K562 (cell line): ENCODE data around the gene ADGRE3. TPM values are rescaled to one million over a fixed set of nuclear protein-coding genes. Genes with fewer than 3 reads are reported as not detected.

Experiments
- ATAC-seq: fragments of 200-7000 bp; cut with Tn5 transposase; 3 replicates; pipeline ENCODE4 v1.9.1; 2020; ENCODE audit warnings: moderate library complexity
- BruUV-seq: library from RNA; stranded (reverse); fragments of 400-500 nt; replicated peaks from 2 replicates; lab custom pipeline; 2021; lab: Mats Ljungman, UMichigan
- CTCF ChIA-PET: fragments of 300-600 bp; formaldehyde crosslinking; extraction: SDS; loops from one replicate; lab custom pipeline; 2021; ENCODE audit warnings: low intra/inter-chr PET ratio; lab: Yijun Ruan, JAX
- POLR2A ChIA-PET: fragments of 300-600, 350-650 bp; sonication (Branson Sonifier 250); formaldehyde crosslinking; extraction: SDS; loops from one replicate; lab custom pipeline; 2021; ENCODE audit warnings: antibody characterized with exemption, inconsistent platforms; lab: Yijun Ruan, JAX
- DNase-seq, 4 experiments: peaks; one replicate each; pipeline versions ENCODE4 v3.0.0 to v3.0.0-alpha.2; 2011 to 2018; ENCODE audit warnings: low spot score in 3 of 4, mixed read lengths in 3 of 4; ENCODE audit errors: extremely low read depth in 1 of 4
- FAIRE-seq: peaks from 2 replicates; lab custom pipeline; 2011; peaks lifted over from hg19 to GRCh38; lab: Jason Lieb, UNC
- H2AFZ ChIP-seq: 2 replicates; pipeline ENCODE4 v1.6.0; 2011; ENCODE audit warnings: low read depth, low read length, control low read depth, inconsistent platforms
- H3K27ac ChIP-seq: fragments of 200-600 bp; 3 replicates; pipeline ENCODE4 v1.8.0; 2011; ENCODE audit warnings: low read depth, mild to moderate bottlenecking, control low read depth, inconsistent platforms, low read length, moderate library complexity, mixed read lengths; ENCODE audit errors: extremely low read depth
- H3K27me3 ChIP-seq, 2 experiments: fragments of 300-600 bp in 1 of 2; 2 replicates in 1 of 2; 3 replicates in 1 of 2; pipeline versions ENCODE4 v1.6.0 to v1.8.0; 2011; ENCODE audit warnings: inconsistent platforms in 2 of 2, low read length in 2 of 2, mild to moderate bottlenecking in 1 of 2, mixed read lengths in 1 of 2, moderate library complexity in 1 of 2; ENCODE audit not compliant: control insufficient read depth in 2 of 2, insufficient read depth in 2 of 2
- H3K36me3 ChIP-seq: fragments of 300-600 bp; 3 replicates; pipeline ENCODE4 v1.8.0; 2011; ENCODE audit warnings: mild to moderate bottlenecking, low read length, inconsistent platforms; ENCODE audit not compliant: control insufficient read depth, insufficient read depth
- H3K4me1 ChIP-seq, 2 experiments: fragments of 200-600 bp in 1 of 2; replicated peaks in 1 of 2; 2 replicates in 1 of 2; 3 replicates in 1 of 2; pipeline versions ENCODE4 v1.5.1 to v1.8.0; 2011; ENCODE audit warnings: inconsistent platforms in 2 of 2, low read length in 2 of 2, mild to moderate bottlenecking in 1 of 2, mixed read lengths in 1 of 2, moderate library complexity in 1 of 2; ENCODE audit not compliant: control insufficient read depth in 2 of 2, insufficient read depth in 2 of 2
- H3K4me2 ChIP-seq: 2 replicates; pipeline ENCODE4 v1.6.1; 2011; ENCODE audit warnings: low read length, control low read depth, inconsistent platforms, mixed read lengths; ENCODE audit not compliant: insufficient read depth
- H3K4me3 ChIP-seq: fragments of 200-600 bp; sonication (generic), shearing (Covaris generic); 2 replicates; pipeline ENCODE4 v1.5.1; 2016; ENCODE audit warnings: control low read depth, inconsistent platforms
- H3K79me2 ChIP-seq: fragments of 200-600 bp; 3 replicates; pipeline ENCODE4 v1.8.0; 2011; ENCODE audit warnings: low read length, inconsistent platforms; ENCODE audit not compliant: control insufficient read depth, insufficient read depth
- H3K9ac ChIP-seq, 2 experiments: 2 replicates each; pipeline versions ENCODE4 v1.6.0 to v1.6.1; 2011; ENCODE audit warnings: low read depth in 2 of 2, low read length in 2 of 2, control low read depth in 1 of 2, inconsistent platforms in 1 of 2, mild to moderate bottlenecking in 1 of 2, mixed read lengths in 1 of 2; ENCODE audit not compliant: insufficient read depth in 1 of 2
- H3K9me1 ChIP-seq: one replicate; pipeline ENCODE4 v1.6.0; 2011; ENCODE audit warnings: inconsistent platforms, mild to moderate bottlenecking, low read length, moderate library complexity; ENCODE audit not compliant: control insufficient read depth, insufficient read depth
- H3K9me3 ChIP-seq: replicated peaks from 2 replicates; pipeline ENCODE4 v1.5.1; 2011; ENCODE audit warnings: low read depth, low read length, inconsistent platforms; ENCODE audit not compliant: control insufficient read depth, insufficient read depth
- H4K20me1 ChIP-seq: replicated peaks from 2 replicates; pipeline ENCODE4 v1.6.1; 2011; ENCODE audit warnings: low read length, inconsistent platforms, mixed read lengths; ENCODE audit not compliant: control insufficient read depth, insufficient read depth
- RBM15 ChIP-seq: fragments of 200-400 bp; formaldehyde crosslinking; IDR thresholded peaks from 2 replicates; pipeline ENCODE4 v1.6.1; 2018; ENCODE audit warnings: mild to moderate bottlenecking, low read length, moderate library complexity; ENCODE audit not compliant: insufficient read depth
- TFE3 ChIP-seq: fragments of 450-650 bp; formaldehyde crosslinking; IDR thresholded peaks from 2 replicates; pipeline ENCODE4 v1.4.0; 2020; ENCODE audit warnings: mild to moderate bottlenecking, mixed read lengths
- TOE1 ChIP-seq, 2 experiments: fragments of 450-650 bp in 1 of 2; sonication (generic) in 1 of 2; formaldehyde crosslinking in 1 of 2; IDR thresholded peaks; 2 replicates each; pipeline versions ENCODE4 v1.7.1 to v1.8.0; 2016 to 2022; ENCODE audit warnings: borderline replicate concordance in 2 of 2, mild to moderate bottlenecking in 2 of 2, antibody characterized with exemption in 1 of 2, inconsistent platforms in 1 of 2, low read depth in 1 of 2, missing genetic modification reagents in 1 of 2, moderate library complexity in 1 of 2
- WGBS: fragments of 100-300 bp; shearing (Covaris generic); methylation state at CpG from one replicate; pipeline ENCODE4 v1.1.6; 2016; ENCODE audit warnings: low coverage, mixed read lengths; ENCODE audit not compliant: insufficient coverage; ENCODE audit errors: missing lambda C conversion rate; 5-methylcytosine and 5-hydroxymethylcytosine counted together
- in situ Hi-C: fragments of 300-500 bp; cut with MboI; formaldehyde crosslinking; loops from 4 replicates; pipeline ENCODE4 v1.15.0; 2018; ENCODE audit warnings: inconsistent platforms, mixed read lengths
- intact Hi-C: fragments of 100-400 bp; cut with micrococcal nuclease; formaldehyde crosslinking; loops from 2 replicates; pipeline ENCODE4 v1.14.2; 2022
- polyA plus RNA-seq, 8 experiments: library from polyadenylated mRNA; depleted of rRNA in 4 of 8; stranded (reverse) in 5 of 8; unstranded in 3 of 8; fragments of >200 nt; fragmentation: Nextera tagmentation in 2 of 8; fragmentation: Illumina TruSeq in 1 of 8; extraction: Ambion mirVana in 2 of 8; extraction: Trizol in 1 of 8; gene quantifications; 2 replicates each; pipeline versions ENCODE4 v1.2.1 to v1.2.3, GENCODE V29; 2011 to 2014; ENCODE audit warnings: inconsistent platforms in 1 of 8, missing spikeins in 1 of 8
- total RNA-seq, 7 experiments: library from RNA; depleted of rRNA in 6 of 7; stranded (reverse); fragments of >200 nt in 6 of 7; fragmentation: Illumina TruSeq in 2 of 7; extraction: Trizol in 2 of 7; gene quantifications; 2 replicates each; pipeline versions ENCODE4 v1.2.1 to v1.2.3, GENCODE V29; 2011 to 2021; ENCODE audit warnings: low replicate concordance in 1 of 7

Gene ADGRE3
- total and polyA plus RNA-seq, 9 of the 15 experiments (the other 6 are each of a cell fraction or from before 2014, with no cell fraction given): not detected

- in situ Hi-C loops (no loop called here), intact Hi-C loops (no loop called here)
- Histone ChIP-seq H3K4me2 (no peak overlapping the region), H4K20me1 (no peaks in the 10 kb centered on the region), H3K27ac (no peak overlapping the region), H3K79me2 (no peaks in the 10 kb centered on the region), H3K4me1 (no peaks in the 10 kb centered on the region), H3K27me3 (peaks cover 11 to 14% of the 10 kb centered on the region in 2 experiments; a peak in 4 of 5 replicates), H2AFZ (no peak overlapping the region)
- BruUV-seq: no TSS peak
- 18% methylated on average over 2 of the region's 2 CpGs for WGBS
- no peak for TF ChIP-seq RBM15
- TF ChIP-seq TOE1 (IDR thresholded peaks at IDR 0.05; ENCODE audit: borderline replicate concordance): peak; percentile 38; the same call in 1 of the 2 replicates
- TF ChIP-seq TOE1 (CRISPR knock-in tag; IDR thresholded peaks at IDR 0.05; ENCODE audit: borderline replicate concordance, low read depth): no peak
- peak; percentile 82 for TF ChIP-seq TFE3
- TF ChIP-seq, all 486 proteins: peak for 2
- FAIRE-seq (no peak), DNase-seq (peak in 2 of 4 experiments; percentile 45 to 52), ATAC-seq (no peak)
- CTCF ChIA-PET: no interaction called here
- peaks cover 14% of the 10 kb centered on the region; the same call in 2 of the 3 replicates for H3K36me3 ChIP-seq
- H3K9me1 ChIP-seq: no peaks in the 10 kb centered on the region
- POLR2A ChIA-PET: interaction anchor here (0.6 kb wide), 1 partner anchor 29 kb away, joined by 3 read pairs; no protein-coding TSS in a partner anchor
- peaks cover 19% of the 10 kb centered on the region for H3K9me3 ChIP-seq
- no peak overlapping the region for H3K9ac ChIP-seq
- H3K4me3 ChIP-seq: no peak overlapping the region
Measured at GRCh38 chr19:14722127-14722526, 47.5 kb upstream of the ADGRE3 start.
